ENCODE measurements around the gene POLE4. TPM values are rescaled to one million over a fixed set of nuclear protein-coding genes. Genes with fewer than 3 reads are reported as not detected.
A peak's percentile ranks its signal among the peaks of the same experiment; 100 is the strongest.

The POLE4 gene
- total RNA-seq, 2 experiments from 2014 or later: 48.4 to 48.9 TPM

GRCh38 chr2:74952575-74952974 lies 5.9 kb upstream of the POLE4 start:
- ATAC-seq (no peak), DNase-seq (no peak)
- CTCF ChIA-PET: interaction anchor here (1.2 kb wide), 1 partner anchor 14 kb away, joined by 3 read pairs; no protein-coding TSS in a partner anchor
- Mint-ChIP-seq H3K27me3 (no peaks in the 10 kb centered on the region), H3K4me1 (ENCODE audit: low read depth) (peaks cover 23% of the 10 kb centered on the region), H3K27ac (no peak overlapping the region), H3K36me3 (ENCODE audit: low read depth) (peaks cover 35% of the 10 kb centered on the region), H3K9me3 (peaks cover 10% of the 10 kb centered on the region), H3K4me3 (no peak overlapping the region)
- POLR2A ChIA-PET: no interaction called here
- intact Hi-C loops (cut with micrococcal nuclease): no loop called here
- TF ChIP-seq CTCF (IDR thresholded peaks at IDR 0.05): no peak

GRCh38 chr2:74953796-74954499 lies 4.5 kb upstream of the POLE4 start:
- Mint-ChIP-seq H3K27ac (no peak overlapping the region), H3K27me3 (no peaks in the 10 kb centered on the region), H3K9me3 (peaks cover 10% of the 10 kb centered on the region), H3K4me3 (no peak overlapping the region), H3K4me1 (ENCODE audit: low read depth) (peaks cover 30% of the 10 kb centered on the region), H3K36me3 (ENCODE audit: low read depth) (peaks cover 35% of the 10 kb centered on the region)
- CTCF ChIA-PET: interaction anchor here (1.2 to 2.2 kb wide), 2 partner anchors 13 to 35 kb away, joined by 3 to 5 read pairs; no protein-coding TSS in a partner anchor
- ATAC-seq (no peak), DNase-seq (no peak)
- POLR2A ChIA-PET: interaction anchor here (0.7 kb wide), 2 partner anchors 9 to 479 kb away, joined by 3 to 5 read pairs; no protein-coding TSS in a partner anchor
- no peak for TF ChIP-seq CTCF (IDR thresholded peaks at IDR 0.05)
- intact Hi-C loops (cut with micrococcal nuclease): no loop called here

- intact Hi-C loops (cut with micrococcal nuclease): no loop called here
- DNase-seq (no peak), ATAC-seq (no peak)
- no peak for TF ChIP-seq CTCF (IDR thresholded peaks at IDR 0.05)
- Mint-ChIP-seq H3K27ac (no peak overlapping the region), H3K9me3 (peaks cover 10% of the 10 kb centered on the region), H3K4me1 (ENCODE audit: low read depth) (peaks cover 35% of the 10 kb centered on the region), H3K36me3 (ENCODE audit: low read depth) (peaks cover 37% of the 10 kb centered on the region), H3K4me3 (no peak overlapping the region), H3K27me3 (no peaks in the 10 kb centered on the region)
- POLR2A ChIA-PET: interaction anchor here (0.6 to 0.7 kb wide), 2 partner anchors 8 to 478 kb away, joined by 3 to 4 read pairs; no protein-coding TSS in a partner anchor
- CTCF ChIA-PET: interaction anchor here (2.2 kb wide), 1 partner anchor 36 kb away, joined by 5 read pairs; no protein-coding TSS in a partner anchor
These were observed 4.0 kb upstream of the POLE4 start for GRCh38 chr2:74954500-74954874.

- peaks cover 55% of the 10 kb centered on the region for H3K4me1 Mint-ChIP-seq (ENCODE audit: low read depth)
- ATAC-seq (no peak), DNase-seq (no peak)
- peak overlapping the region; percentile 79 for H3K4me3 Mint-ChIP-seq
- peak overlapping the region; percentile 89 for H3K27ac Mint-ChIP-seq
- ChIA-PET CTCF (no interaction called here), POLR2A (interaction anchor here (0.9 kb wide), 1 partner anchor 17 kb away, joined by 3 read pairs; no protein-coding TSS in a partner anchor)
- peaks cover 51% of the 10 kb centered on the region for H3K36me3 Mint-ChIP-seq (ENCODE audit: low read depth)
- H3K9me3 Mint-ChIP-seq: peaks cover 2% of the 10 kb centered on the region
- no peak for TF ChIP-seq CTCF (IDR thresholded peaks at IDR 0.05)
- H3K27me3 Mint-ChIP-seq: no peaks in the 10 kb centered on the region
- intact Hi-C loops (cut with micrococcal nuclease): no loop called here
These were observed 563 bp upstream of the POLE4 start for GRCh38 chr2:74957886-74958273.

- Mint-ChIP-seq H3K4me1 (ENCODE audit: low read depth) (peaks cover 57% of the 10 kb centered on the region), H3K9me3 (peaks cover 5% of the 10 kb centered on the region), H3K36me3 (ENCODE audit: low read depth) (peaks cover 51% of the 10 kb centered on the region), H3K4me3 (peak overlapping the region; percentile 79), H3K27ac (peak overlapping the region; percentile 85), H3K27me3 (no peaks in the 10 kb centered on the region)
- no peak for TF ChIP-seq CTCF (IDR thresholded peaks at IDR 0.05)
- POLR2A ChIA-PET: no interaction called here
- CTCF ChIA-PET: no interaction called here
- ATAC-seq (no peak), DNase-seq (peak; percentile 17)
- intact Hi-C loops (cut with micrococcal nuclease): no loop called here
These were observed 786 bp downstream of the POLE4 start for GRCh38 chr2:74959106-74959751.
